Omental fat pad (tissue), 4 donors: Measurements from ENCODE around the gene SIGLEC8. TPM values are rescaled to one million over a fixed set of nuclear protein-coding genes. Genes with fewer than 3 reads are reported as not detected.
"Not testable (repeated sequence)": the region's sequence is repeated elsewhere in the genome, so short reads cannot be mapped to it uniquely, and the experiment has no call there.

ENCODE experiments used
- ATAC-seq: fragments of 150-250 bp; one replicate; pipeline ENCODE4 v1.9.1; 2016; ENCODE audit warnings: mild to moderate bottlenecking, moderate library complexity; ENCODE audit not compliant: low FRiP score
- DNase-seq: peaks from one replicate; pipeline ENCODE4 v3.0.0-alpha.2; 2019; ENCODE audit warnings: low spot score
- CTCF ChIP-seq, 3 donors: fragments of 450-650 bp; IDR thresholded peaks; one replicate each; pipeline ENCODE4 v1.5.1; 2016 to 2017; ENCODE audit warnings: antibody characterized with exemption in 3 of 3, mild to moderate bottlenecking in 3 of 3, moderate library complexity in 2 of 3
- total RNA-seq, 4 donors: library from RNA; depleted of rRNA; stranded (reverse); fragments of >200 nt; gene quantifications; one replicate each; pipeline ENCODE4 v1.1.0, GENCODE V29; 2016

The SIGLEC8 gene
- total RNA-seq, 4 donors from 2014 or later = 0.46 to 1.4 TPM; not detected in 2

DNA sequence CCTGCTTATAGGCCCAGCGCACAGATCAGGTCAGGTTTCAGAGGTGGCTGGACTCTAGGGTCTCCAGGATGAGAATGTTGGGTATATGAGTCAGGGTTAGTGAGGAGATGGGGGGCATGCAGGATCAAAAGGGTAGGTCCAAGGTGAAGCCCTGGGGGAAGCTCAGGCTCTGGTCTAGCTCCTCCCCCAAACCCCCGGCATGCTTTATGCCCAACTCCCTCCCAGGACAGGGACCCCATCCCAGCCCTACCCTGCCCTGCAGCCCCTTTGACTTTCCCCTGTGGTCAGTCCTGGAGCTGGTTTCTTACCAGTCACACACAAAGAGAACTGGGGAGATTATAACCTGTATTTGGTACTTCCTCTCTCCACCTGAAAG lies 10.3 kb upstream of the SIGLEC8 start:
- DNase-seq (no peak), ATAC-seq (no peak)
- TF ChIP-seq CTCF (IDR thresholded peaks at IDR 0.05) = no peak

DNA sequence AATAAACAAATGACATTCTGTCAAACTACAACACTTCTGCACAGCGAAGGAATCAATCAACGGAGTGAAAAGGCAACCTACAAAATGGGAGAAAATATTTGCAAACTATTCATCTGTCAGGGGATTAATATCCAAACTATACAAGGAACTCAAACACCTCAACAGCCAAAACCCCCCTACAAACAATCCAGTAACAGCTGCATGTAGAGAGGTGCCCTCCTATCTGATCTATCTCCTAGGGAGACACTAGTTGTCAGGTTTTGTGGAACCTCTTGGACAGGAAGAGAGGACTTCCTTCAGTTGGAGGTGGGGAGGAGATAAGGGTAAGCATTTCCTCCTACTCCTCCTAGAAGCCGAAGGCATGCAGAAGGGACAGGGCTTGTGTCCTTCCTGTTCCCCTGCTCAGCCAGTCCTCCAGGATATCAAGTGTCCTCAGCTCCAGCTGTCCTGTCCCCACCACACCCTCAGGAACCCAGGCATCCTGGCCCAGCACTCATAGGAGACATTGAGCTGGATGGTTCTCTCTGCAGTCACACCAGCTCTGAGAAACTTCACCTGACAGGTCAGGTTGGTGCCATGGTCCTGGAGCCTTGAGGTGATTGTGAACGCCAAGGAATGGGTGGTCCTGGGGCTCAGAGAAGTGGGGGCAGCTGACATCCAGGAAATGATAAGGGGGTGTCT lies 9.8 kb upstream of the SIGLEC8 start:
- TF ChIP-seq CTCF (IDR thresholded peaks at IDR 0.05) = no peak
- no peak for ATAC-seq
- DNase-seq = no peak

DNA sequence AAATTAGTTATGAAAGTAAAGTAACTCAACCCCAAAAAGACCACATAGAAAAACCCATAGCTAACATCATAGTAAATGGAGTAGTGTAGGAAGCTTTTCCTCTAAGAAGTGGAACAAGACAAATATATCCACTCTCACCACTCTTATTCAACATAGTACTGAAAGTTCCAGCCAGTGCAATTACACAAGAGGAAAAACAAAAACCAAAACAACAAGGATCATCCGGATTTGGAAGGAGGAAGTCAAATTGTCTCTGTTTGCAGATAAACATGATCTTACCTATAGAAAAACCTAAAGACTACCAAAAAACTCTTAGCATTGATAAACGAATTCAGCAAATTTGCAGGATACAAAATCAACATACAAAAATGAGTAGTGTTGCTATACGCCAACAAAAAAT lies 8.5 kb upstream of the SIGLEC8 start:
- ATAC-seq (no peak), DNase-seq (no peak)
- TF ChIP-seq CTCF (IDR thresholded peaks at IDR 0.05) = no peak

DNA sequence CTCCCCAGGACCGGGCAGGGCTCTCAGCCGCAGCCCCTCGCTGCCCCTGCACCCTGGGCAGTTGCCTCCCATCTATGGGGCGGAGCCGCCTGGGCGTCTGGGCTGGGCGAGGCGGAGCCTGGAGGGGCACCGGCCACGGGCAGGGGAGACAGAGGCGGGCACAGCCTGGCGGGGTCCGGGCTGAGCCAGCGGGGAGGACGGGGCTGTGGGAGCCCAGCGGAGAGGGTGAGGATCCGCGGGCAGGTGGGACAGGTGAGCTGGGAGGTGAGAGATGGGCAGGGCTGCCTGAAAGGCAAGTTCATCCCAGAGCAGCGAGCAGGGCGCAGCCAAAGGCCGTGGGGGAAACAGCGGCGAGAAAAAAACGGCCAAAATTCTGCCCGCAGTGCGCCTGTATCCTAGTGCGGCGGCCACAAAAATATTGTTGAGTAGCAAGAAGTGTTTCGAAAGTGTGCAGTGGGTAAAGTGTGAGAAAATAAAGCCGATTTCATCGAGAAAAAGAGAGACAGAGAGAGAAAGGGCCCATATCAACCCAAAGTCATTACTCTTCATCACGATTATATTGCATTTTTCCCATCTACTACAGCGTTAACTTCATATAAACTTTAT lies 5.8 kb upstream of the SIGLEC8 start:
- ATAC-seq, DNase-seq: not testable (repeated sequence)

DNA sequence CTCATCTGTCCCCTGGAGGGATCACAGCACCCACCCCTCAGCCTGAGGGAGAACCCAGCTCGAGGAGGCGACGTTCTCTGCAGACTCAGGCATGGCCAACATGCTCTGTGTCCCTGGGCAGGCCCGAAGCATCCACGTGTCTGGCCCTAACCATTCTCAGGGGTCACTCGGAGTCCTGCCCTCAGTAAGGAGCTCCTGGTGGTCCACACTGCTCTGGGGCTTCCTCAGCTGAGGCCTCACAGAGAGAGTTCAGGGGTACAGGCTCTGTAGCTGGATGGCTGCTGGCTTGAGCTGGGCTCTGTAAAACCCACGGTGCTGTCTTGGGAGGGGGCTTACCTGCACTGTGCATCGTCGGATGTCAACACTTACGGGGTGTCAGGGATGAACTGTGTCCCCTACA lies 4.4 kb upstream of the SIGLEC8 start:
- no peak for DNase-seq
- no peak for TF ChIP-seq CTCF (IDR thresholded peaks at IDR 0.05)

GRCh38 chr19:51462276-51462675 lies 4.0 kb upstream of the SIGLEC8 start:
- DNase-seq = no peak

More for the DNA sequence above, 4.4 kb upstream of the SIGLEC8 start:
- no peak for ATAC-seq

DNA sequence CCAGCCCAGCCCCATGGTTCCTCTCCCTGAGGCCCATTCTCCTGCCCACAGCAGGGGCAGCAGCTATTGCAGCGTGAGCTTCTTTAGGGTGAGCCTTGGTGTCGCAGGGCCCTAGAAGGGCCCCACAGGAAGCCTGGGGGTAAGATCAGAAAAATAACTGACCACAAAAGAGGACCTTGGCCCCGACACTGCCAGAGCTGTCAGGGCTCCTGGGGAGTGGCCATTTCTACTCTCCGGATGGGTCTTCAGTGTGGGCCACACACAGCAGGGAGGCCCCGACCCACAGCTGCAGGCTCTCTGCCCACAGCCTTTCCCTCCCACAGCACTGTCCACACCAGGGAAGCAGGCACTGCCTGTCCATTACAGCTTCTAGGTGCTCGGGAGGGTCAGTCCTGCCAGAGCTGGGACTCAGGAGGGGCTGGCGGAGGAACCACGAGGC lies 3.5 kb upstream of the SIGLEC8 start:
- no peak for TF ChIP-seq CTCF (IDR thresholded peaks at IDR 0.05)
- ATAC-seq (no peak), DNase-seq (no peak)

More at GRCh38 chr19:51462276-51462675, 4.0 kb upstream of the SIGLEC8 start:
- no peak for ATAC-seq
- TF ChIP-seq CTCF (IDR thresholded peaks at IDR 0.05) = no peak
